ENCODE measurements around the gene RUNDC3A.
"Not testable (repeated sequence)": the region's sequence is repeated elsewhere in the genome, so short reads cannot be mapped to it uniquely, and the experiment has no call there.

The RUNDC3A gene

DNA sequence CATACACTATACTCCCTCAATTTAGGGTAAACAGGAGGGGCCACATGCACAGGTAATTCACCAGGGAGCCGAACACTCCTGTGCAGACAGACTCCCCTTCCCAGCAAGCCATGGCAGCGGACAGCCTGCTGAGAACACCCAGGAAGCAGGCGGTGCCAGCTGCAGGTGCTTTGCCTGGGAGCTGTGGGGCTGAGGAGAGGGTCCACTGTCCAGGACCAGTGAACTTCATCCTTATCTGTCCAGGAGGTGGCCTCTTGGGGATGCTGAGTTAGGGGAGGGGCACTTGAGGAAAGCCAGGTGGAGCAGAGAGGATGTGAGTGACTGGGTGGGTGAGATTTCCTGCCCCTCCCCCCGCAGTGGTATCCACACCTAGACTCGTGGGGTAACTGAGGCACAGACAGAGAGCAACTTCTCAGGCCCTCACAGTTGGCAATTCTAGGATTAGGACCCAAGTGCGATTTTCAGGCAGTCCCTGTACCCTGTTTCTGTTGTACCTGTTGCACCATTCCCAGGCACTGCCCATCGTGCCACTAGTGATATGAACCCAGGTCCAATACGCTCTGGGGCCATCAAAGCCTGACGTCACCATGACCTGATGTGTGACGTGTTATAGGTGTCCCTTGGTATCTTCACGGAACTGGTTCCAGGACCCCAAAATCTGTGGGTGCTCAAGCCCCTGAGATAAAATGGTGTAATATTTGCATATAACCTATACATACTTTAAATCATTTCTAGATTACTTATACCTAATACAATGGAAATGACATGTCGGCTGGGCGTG, 37.9 kb downstream of the RUNDC3A start:
- no peak for DNase-seq

DNA sequence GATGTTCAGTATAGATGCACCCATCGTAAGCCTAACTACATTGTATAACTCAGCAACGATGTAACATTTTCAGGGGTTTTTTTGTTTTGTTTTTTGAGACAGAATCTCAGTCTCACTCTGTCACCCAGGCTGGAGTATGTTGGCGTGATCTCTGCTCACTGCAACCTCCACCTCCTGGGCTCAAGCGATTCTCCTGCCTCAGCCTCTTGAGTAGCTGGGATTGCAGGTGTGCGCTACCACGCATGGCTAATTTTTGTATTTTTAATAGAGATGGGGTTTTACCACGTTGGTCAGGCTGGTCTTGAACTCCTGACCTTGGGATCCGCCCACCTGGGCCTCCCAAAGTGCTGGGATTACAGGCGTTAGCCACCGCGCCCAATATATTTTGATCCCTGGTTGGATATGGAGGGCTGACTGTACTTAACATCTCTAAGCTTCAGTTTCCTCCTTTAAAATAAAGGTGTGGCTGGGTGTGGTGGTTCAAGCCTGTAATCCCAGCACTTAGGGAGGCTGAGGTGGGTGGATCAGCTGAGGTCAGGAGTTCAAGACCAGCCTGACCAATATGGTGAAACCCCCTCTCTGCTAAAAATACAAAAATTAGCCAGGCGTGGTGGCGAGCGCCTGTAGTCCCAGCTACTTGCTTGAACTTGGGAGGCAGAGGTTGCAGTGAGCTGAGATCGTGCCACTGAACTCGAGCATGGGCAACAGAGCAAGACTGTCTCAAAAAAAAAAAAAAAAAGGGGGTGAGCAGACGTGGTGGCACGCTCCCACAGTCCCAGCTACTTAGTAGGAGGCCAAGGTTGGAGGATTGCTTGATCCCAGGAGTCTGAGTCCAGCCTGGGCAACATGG, 39.0 kb downstream of the RUNDC3A start:
- not testable (repeated sequence) for DNase-seq

DNA sequence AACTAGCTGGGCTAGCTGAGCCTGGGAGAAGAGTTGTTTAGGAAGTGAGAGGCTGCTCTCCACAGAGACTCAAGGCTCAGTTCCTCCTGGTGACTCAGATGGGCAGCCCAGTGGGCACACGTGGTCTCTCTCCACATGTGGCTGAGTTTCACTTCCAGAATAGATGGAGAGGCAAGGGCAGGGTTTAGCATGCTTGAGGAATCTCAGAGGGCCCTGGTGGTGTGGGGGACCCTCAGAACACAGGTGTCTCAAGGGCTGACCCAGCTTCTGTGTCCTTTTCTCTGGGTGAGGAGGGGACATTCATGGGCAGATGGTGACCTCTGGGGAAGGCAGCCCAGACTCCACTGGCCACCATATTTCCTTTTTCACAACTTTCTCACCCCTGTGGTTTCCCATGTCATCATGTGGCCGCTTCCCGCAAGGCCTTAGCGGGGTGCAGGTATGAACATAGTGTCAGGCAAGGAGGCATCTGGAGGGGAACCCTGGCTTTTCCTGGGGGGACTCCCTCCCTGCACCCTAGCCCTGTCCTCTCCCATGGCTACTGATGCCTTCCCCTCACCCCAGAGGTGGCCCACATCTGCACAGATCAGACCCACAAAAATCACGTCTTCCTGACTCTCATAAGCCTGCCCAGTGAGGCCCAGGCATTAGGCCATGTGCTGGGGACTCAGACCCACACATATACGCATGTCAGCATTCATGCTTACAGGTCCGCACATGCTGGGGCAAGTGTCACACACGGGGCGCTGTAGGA, 40.0 kb downstream of the RUNDC3A start:
- no peak for DNase-seq

DNA sequence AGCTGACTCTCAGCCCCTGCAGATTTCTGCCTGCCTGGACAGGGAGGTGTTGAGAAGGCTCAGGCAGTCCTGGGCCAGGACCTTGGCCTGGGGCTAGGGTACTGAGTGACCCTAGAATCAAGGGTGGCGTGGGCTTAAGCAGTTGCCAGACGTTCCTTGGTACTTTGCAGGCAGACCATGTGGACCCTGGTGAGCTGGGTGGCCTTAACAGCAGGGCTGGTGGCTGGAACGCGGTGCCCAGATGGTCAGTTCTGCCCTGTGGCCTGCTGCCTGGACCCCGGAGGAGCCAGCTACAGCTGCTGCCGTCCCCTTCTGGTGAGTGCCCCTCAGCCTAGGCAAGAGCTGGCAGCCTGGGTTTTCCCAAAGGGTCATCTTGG, 40.6 kb downstream of the RUNDC3A start:
- DNase-seq = no peak

DNA sequence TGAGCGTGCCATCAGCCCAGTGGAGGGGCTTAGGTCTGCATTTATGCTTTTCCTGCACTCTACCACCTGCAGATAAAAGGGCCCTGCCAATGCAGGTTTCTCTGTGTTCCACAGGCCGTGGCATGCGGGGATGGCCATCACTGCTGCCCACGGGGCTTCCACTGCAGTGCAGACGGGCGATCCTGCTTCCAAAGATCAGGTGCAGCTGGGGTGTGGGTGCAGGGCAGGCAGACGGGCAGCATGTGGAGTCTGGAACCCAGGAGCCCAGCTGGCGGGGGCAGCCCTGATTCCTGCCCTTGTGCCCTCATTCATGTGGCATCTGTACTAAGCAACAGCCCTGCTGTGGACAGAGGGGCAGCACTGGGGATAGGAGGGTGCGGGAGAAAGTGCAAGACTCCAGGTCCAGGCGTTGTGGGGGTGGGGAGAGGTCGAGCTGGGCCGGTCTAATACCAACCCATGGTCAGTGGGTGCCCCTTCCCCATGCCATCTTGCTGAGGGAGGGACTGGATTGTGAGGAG, 41.2 kb downstream of the RUNDC3A start:
- DNase-seq = no peak

DNA sequence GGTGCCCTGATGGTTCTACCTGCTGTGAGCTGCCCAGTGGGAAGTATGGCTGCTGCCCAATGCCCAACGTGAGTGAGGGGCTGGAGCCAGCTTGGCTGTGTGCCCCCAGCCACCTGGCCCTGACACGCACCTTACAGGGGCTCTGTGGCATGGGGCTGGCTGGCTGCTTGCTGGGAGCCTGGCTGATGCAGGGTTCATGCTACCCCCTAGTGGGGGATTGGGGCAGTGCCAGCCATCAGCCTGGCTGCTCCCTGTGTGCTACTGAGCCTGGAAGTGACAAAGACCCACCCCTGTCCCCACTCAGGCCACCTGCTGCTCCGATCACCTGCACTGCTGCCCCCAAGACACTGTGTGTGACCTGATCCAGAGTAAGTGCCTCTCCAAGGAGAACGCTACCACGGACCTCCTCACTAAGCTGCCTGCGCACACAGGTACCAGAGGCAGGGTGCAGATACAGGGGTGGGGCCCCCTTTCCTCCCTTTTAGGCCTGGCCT, 42.4 kb downstream of the RUNDC3A start:
- peak; percentile 12 for DNase-seq

DNA sequence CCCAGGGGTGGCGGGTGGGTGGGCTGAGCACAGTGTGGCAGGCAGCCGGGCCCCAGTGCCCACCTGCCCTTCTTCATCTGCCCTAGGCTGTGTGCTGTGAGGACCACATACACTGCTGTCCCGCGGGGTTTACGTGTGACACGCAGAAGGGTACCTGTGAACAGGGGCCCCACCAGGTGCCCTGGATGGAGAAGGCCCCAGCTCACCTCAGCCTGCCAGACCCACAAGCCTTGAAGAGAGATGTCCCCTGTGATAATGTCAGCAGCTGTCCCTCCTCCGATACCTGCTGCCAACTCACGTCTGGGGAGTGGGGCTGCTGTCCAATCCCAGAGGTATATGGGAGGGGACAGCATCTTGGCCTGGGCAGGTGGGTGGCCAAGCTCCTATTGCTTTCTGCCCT, 43.1 kb downstream of the RUNDC3A start:
- DNase-seq = no peak

DNA sequence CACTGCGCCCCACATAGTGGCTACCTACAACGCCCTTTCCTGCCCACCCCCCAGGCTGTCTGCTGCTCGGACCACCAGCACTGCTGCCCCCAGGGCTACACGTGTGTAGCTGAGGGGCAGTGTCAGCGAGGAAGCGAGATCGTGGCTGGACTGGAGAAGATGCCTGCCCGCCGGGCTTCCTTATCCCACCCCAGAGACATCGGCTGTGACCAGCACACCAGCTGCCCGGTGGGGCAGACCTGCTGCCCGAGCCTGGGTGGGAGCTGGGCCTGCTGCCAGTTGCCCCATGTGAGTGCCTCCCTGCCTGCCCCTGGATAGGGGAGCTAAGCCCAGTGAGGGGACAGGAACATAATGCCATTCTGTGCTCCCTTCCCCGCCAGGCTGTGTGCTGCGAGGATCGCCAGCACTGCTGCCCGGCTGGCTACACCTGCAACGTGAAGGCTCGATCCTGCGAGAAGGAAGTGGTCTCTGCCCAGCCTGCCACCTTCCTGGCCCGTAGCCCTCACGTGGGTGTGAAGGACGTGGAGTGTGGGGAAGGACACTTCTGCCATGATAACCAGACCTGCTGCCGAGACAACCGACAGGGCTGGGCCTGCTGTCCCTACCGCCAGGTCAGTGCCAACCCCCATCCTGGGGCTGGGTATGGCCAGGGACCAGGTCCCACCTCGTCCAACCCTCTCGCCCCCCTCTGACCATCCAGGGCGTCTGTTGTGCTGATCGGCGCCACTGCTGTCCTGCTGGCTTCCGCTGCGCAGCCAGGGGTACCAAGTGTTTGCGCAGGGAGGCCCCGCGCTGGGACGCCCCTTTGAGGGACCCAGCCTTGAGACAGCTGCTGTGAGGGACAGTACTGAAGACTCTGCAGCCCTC, 43.8 kb downstream of the RUNDC3A start:
- DNase-seq = no peak

DNA sequence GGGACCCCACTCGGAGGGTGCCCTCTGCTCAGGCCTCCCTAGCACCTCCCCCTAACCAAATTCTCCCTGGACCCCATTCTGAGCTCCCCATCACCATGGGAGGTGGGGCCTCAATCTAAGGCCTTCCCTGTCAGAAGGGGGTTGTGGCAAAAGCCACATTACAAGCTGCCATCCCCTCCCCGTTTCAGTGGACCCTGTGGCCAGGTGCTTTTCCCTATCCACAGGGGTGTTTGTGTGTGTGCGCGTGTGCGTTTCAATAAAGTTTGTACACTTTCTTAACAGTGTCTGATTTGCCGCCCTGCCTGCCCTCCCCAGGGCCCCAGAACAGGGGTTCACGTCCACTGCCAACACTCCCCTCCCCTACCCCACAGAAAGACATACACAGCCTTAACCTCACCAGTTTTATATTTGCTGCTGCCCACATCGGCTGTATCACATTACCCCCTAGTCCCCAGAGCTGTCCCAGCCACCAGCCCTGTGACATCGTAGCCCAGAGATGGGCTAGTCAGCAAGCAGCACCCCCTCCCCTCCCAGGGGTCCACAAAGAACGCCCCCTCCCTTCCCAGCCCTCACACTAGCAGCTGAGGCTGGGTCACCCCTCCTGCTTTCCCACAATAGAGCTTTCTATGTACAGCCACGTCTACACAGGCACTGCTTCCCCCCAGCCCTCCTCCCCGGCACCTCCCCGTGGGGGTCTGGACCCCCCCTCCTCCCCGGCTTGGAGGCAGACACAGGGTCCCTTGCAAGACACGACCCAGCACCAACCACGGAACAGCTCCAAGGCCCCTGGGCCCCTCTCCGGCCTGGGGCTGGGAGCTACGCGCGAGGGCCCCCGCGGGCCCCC, 44.6 kb downstream of the RUNDC3A start:
- no peak for DNase-seq

DNA sequence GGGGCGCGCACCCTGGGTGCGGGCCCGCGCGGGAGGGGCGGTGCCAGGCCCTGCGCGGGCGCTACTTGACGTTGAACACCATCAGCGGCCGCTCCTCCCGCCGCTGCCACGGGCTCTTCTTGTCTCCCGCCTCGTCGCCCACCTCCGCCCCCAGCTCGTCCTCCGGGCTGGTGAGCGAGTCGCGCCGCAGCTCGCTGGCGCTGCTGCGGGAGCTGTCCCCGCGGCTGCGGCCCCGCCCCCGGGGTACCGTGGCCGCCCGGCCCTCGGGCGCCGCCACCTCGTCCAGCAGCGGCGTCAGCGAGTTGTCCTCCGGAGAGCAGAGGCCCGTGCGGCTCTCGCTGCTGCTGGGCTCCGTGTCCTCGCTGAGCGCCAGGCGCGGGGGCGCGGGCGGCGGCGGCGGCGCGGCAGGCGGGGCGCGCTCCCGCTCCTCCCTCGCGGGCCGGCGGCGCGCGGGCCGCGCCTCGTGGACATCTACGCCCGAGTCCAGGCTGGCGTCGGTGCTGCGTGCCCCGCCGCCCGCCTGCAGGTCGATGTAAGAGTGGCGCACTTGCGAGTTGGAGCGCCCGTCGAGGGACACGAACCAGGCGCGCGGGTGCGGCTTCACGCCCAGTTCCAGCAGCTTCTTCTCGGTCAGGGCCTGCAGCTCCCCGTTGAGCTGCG, 45.4 kb downstream of the RUNDC3A start:
- DNase-seq = no peak

DNA sequence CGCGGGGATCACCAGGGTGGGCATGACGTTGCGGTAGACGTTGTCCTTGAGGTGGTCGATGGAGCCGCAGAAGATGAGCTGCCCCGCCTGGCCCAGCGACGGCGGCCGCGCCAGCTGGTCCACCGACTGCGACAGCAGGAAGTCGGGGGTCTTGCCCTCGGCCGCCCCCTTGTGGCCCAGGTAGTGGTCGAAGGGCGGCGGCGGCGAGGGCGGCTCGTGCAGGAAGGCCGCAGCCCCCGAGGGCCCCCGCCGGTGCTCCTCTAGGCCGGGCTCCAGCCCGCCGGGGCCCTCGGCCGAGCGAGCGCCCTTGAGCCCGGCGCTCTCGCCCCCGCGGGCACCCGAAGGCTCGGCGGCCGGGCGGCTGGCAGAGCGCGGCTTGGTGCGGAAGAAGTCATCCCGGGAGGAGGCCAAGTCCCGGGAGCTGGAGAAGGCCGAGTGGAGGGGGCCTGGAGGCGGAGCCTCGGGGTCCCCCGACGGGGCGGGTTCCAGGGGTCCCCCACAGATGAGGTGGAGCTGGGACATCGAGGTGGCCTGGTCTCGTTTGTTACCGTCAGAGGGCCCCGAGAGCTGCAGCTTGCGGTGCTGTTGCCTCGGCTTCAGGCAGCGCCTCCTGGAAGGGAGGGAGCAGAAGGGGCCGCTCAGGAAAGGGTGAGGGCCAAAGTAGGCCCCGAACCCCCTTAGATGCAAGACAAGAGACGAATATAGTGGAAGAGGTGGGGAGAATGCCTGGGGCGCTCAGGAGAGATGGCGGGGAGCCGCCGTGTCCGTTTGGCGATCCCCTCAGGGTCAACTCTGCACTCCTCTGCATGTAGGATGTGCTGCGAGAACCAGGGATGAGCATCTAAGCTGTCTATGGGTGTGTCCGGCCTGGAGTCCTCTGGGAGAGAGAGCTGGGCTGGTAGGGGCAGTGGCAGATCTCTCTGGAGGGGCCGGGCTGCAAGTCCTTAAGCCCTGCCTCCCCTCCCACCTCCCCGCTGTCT, 46.5 kb downstream of the RUNDC3A start:
- DNase-seq = no peak

DNA sequence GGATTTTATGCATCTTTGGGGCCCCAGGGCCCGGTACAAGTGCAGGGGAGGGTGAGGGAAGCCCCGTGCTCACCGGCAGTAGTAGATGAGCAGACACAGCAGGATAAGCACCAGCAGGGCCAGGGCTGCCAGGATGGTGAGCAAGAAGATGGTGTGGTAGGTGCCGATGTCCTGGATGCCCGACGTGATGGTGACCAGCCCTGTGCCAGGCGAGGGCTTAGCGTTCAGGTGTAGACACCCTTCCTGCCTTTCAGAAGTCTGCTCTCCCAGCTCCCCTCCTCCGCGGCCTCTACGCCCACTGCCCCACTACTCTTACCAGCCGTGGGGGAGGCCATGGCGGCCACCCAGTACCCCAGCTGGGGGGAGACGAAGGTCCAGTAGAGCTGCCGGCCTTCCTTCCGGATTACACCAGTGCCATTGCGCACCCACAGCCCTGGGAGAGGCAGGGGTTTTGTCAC, 47.3 kb downstream of the RUNDC3A start:
- no peak for DNase-seq

DNA sequence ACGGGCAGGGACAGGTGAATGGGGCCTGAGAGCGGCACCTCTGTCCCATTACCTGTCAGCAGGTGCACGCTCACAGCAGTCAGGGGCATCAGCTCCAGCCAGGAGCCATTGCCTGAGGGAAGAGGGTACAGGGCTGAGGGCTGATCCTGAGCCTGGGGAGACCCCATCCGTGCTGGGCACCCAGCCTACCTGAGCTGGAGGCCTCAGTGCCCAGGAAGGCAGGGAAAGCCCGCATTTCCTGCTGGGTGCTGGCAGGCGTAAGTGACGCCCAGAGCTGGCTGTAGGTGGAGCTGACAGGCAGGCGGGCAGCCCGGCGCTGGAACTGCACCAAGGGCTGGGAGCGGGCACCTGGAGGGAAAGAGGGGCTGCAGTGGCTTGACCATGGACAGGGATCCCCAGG, 47.8 kb downstream of the RUNDC3A start:
- DNase-seq = no peak

DNA sequence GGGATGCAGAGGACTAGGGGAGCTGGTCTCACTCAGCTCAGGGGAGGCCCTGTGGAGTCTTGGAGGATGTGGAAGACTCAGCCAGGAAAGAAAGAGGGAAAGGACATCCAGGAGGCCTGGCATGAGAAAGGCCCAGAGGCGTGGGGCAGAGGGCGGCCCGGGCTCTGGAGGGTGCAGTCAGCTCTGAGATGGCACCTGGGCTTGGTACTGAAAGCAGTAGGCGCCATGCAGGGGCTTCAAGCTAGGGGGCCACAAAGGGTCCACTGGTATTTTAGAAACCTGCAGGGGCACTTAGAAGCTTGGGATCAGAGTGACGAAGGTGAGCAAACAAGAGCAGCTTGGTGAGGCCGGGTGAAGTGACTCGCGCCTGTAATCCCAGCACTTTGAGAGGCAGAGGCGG, 49.7 kb downstream of the RUNDC3A start:
- no peak for DNase-seq

DNA sequence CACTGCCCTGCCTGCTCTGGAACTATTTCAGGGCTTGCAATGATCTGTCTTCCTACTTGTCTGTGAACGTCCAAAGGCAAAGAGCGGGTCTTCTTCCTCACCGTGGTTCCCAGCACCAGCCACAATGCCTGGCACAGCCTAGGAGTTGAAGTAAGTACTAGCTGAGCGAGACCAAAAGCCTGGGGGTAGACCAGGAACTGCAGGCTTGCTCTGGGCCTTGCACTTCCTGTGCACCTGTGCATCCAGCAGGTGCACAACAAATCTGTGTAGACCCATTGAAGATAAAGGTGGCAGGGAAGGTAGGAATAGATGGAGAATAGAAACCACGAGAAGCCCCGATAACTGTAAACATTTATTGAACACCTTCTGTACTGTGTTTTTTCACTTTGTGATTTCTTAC, 50.6 kb downstream of the RUNDC3A start:
- no peak for DNase-seq

DNA sequence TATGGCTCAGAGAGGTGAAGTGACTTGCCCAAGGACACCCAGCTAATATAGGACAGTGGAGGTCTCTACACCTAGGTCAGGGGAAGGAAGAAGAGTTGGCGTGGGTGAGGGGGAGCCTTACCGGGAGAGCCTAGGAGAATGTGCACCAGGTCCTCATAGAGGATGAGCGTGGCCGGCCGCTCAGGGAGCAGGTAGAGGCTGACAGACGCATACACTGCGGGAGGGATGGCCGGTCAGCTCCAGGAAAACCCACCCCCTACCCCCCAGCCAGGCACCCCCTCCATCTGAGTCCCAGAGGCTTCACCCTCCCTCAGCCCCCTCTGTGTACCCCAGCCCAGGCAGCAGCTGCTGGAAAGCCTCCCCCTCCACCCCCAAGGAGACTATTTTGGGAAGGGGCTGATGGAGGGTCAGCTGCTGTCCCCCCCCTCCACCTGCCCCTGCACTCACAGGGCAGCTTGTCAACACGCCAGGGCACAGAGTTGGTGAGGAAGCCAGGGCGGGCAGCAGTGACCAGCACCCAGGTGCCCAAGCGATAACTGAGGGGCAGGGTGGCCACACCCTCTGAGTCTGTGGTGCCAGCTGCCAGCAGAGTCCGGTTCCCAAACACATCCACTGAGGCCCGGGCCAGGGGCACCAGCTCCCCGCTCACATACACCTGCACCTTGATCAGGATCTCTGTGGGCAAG, 51.2 kb downstream of the RUNDC3A start:
- DNase-seq = no peak

DNA sequence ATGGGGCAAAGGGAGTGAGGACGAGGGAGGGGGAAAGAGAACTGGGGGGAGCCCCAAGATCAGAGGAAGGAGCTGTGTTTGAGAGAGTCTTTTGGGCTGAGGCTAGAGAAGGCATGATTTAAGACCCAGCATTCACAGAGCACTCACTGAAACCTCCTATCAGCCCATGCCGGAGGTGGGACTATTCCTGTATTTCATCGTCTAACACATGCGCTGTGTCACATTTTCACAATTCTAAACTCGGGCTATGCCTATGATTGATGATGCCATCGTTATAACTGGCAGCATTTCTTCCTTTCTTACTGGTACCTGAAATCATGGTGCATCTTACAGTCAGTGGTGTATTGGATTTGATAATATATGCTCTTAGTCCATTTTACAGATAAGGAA, 51.7 kb downstream of the RUNDC3A start:
- no peak for DNase-seq

DNA sequence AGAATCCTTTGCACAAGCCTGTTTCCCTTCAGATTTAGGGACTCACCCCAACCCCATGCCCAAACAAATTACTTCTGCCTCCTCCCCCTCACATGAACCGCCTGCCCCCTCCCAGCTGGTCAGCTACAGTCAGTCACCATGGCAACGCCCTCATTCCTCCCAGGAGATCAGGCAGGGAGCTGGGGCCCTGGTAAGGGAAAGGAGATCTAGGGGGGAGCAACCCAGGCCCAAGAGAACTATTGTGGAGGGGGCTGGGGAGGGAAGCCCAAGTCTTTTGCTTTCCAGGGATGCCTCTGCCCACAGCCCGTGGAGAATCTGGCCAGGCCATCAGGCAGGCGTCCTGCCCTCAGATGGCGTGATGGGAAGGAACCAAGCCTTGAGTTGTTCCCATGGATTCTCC, 52.4 kb downstream of the RUNDC3A start:
- no peak for DNase-seq
